ENCODE results near the gene IQCH. TPM values are rescaled to one million over a fixed set of nuclear protein-coding genes. Genes with fewer than 3 reads are reported as not detected.

Gene IQCH
- total and polyA plus RNA-seq, 12 donors: 0.29 to 2.6 (median 1.2) TPM

DNA sequence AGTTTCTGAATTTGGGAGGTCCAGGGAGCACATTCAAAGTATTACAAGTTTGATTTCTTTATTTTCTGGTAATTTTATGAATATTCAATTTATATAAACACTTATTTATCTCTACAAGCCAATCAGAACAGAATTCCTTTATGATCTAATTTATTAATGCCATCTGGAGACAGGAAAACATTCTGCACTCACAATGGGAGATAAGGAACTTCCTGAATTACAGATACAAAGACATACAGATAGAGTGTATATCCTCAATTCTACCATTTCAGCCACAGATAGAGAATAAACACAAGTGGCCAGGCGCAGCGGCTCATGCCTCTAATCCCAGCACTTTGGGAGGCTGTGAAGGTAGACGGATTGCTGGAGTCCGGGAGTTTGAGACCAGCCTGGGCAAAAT lies 86.0 kb downstream of the IQCH start:
- Histone ChIP-seq H3K27ac (no peak overlapping the region), H3K27me3 (no peaks in the 10 kb centered on the region), H3K4me3 (no peak overlapping the region), H3K36me3 (no peaks in the 10 kb centered on the region), H3K9me3 (peaks cover 0 to 12% (median 0%) of the 10 kb centered on the region in 11 donors), H3K4me1 (no peaks in the 10 kb centered on the region)
- TF ChIP-seq, protein P1, sequence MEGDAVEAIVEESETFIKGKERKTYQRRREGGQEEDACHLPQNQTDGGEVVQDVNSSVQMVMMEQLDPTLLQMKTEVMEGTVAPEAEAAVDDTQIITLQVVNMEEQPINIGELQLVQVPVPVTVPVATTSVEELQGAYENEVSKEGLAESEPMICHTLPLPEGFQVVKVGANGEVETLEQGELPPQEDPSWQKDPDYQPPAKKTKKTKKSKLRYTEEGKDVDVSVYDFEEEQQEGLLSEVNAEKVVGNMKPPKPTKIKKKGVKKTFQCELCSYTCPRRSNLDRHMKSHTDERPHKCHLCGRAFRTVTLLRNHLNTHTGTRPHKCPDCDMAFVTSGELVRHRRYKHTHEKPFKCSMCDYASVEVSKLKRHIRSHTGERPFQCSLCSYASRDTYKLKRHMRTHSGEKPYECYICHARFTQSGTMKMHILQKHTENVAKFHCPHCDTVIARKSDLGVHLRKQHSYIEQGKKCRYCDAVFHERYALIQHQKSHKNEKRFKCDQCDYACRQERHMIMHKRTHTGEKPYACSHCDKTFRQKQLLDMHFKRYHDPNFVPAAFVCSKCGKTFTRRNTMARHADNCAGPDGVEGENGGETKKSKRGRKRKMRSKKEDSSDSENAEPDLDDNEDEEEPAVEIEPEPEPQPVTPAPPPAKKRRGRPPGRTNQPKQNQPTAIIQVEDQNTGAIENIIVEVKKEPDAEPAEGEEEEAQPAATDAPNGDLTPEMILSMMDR (IDR thresholded peaks at IDR 0.05): no peak
- DNase-seq (no peak), ATAC-seq (no peak)
- intact Hi-C loops (cut with DNase I): no loop called here
- WGBS, 2 donors: 75 to 80% methylated on average over 4 of the region's 4 CpGs

DNA sequence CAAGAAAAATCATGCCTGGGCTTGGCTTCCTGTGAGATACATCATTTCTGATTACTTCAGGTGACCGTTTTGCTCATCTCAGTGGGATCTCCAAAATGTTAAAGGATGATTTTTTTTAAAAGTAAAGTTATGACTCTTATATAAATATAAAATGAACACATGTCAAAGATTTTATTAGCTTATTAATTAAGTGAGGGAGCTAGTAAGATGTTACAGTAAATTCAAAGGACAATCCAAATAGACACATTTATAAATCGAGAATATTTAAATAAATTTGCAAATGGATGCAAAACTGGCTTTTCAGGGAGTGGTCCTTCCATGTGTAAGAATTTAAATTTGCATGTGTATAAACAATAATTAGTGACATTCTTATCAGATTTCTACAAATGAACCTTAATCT lies 87.0 kb downstream of the IQCH start:
- intact Hi-C loops (cut with DNase I): no loop called here
- no peak for DNase-seq
- H3K27ac ChIP-seq: no peak overlapping the region
- no peak overlapping the region for H3K4me3 ChIP-seq
- no peaks in the 10 kb centered on the region for H3K36me3 ChIP-seq
- ATAC-seq: no peak
- H3K4me1 ChIP-seq: no peaks in the 10 kb centered on the region
- TF ChIP-seq, protein P1 (IDR thresholded peaks at IDR 0.05): no peak
- peaks cover 0 to 16% (median 4%) of the 10 kb centered on the region in 11 donors for H3K9me3 ChIP-seq
- no peaks in the 10 kb centered on the region for H3K27me3 ChIP-seq
- 90 to 96% methylated on average over 2 of the region's 2 CpGs for WGBS, 2 donors

DNA sequence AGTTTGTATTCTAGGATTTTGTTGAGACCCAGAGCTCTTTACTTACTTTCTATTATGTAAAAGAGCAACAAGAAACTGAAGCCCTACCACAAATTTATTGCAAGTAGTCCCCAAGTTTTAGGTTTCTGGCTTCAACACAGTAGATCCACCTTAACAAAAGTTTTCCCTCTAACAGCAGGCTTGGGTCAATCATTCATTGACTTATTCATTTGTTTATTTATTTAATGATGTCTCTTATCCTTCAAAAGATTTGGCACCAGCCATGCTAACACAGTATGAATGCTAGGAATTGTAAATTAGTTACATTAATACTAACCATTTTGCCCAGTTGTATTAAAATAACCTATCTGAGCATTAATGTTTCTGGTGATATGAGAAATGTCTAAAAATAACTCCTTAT lies 88.6 kb downstream of the IQCH start:
- H3K27me3 ChIP-seq: no peaks in the 10 kb centered on the region
- no peaks in the 10 kb centered on the region for H3K36me3 ChIP-seq
- intact Hi-C loops (cut with DNase I): no loop called here
- no peaks in the 10 kb centered on the region for H3K4me1 ChIP-seq
- TF ChIP-seq, protein P1 (IDR thresholded peaks at IDR 0.05): no peak
- H3K27ac ChIP-seq: no peak overlapping the region
- ATAC-seq (no peak), DNase-seq (no peak)
- no peak overlapping the region for H3K4me3 ChIP-seq
- peaks cover 0 to 33% (median 12%) of the 10 kb centered on the region in 11 donors for H3K9me3 ChIP-seq

DNA sequence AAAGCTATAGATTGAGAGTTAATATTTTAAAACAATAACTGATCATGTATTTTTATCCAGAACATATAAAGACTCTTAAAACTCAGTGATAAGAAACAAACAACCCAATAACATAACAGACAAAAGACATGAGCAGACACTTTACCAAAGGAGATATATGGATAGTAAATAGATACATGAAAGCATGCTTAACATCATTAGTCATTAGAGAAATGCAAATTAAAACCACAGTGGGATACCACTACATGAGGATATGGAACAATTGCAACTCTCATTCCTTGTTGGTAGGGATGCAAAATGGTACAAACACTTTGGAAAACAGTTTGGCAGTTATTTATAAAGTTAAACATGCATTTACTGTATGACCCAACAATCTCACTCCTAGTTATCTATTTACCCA lies 95.0 kb downstream of the IQCH start:
- no peaks in the 10 kb centered on the region for H3K27me3 ChIP-seq
- no peak overlapping the region for H3K27ac ChIP-seq
- no peak for ATAC-seq
- H3K4me1 ChIP-seq: no peaks in the 10 kb centered on the region
- peaks cover 0 to 55% (median 19%) of the 10 kb centered on the region in 11 donors for H3K9me3 ChIP-seq
- H3K36me3 ChIP-seq: no peaks in the 10 kb centered on the region
- H3K4me3 ChIP-seq: no peak overlapping the region
- TF ChIP-seq, protein P1 (IDR thresholded peaks at IDR 0.05): no peak
- intact Hi-C loops (cut with DNase I): no loop called here
- DNase-seq: no peak

DNA sequence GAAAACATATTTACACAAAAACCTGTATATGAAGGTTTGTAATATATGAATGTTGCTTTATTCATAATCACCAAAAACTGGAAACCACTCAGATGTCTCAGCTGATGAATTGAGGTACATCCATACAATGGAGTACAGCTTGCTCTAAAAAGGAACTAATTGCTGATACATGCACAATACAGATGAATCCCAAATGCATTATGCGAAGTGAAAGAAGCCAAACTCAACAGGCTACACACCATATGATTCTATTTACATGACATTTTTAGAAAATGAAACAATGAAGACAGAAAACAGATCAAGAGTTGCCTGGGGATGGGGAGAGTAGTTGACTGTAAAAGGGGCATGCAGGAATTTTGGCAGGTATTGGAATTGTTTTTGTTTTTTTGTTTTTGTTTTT lies 95.5 kb downstream of the IQCH start:
- peaks cover 0 to 50% (median 19%) of the 10 kb centered on the region in 11 donors for H3K9me3 ChIP-seq
- no peak for ATAC-seq
- TF ChIP-seq, protein P1 (IDR thresholded peaks at IDR 0.05): no peak
- no peak overlapping the region for H3K27ac ChIP-seq
- intact Hi-C loops (cut with DNase I): no loop called here
- no peaks in the 10 kb centered on the region for H3K4me1 ChIP-seq
- H3K27me3 ChIP-seq: no peaks in the 10 kb centered on the region
- H3K4me3 ChIP-seq: no peak overlapping the region
- DNase-seq: no peak
- H3K36me3 ChIP-seq: no peaks in the 10 kb centered on the region
- WGBS, 2 donors: 77 to 86% methylated on average over 1 of the region's 1 CpG
